GM12878 (cell line): Measurements from ENCODE around the gene S100A14. TPM values are rescaled to one million over a fixed set of nuclear protein-coding genes. Genes with fewer than 3 reads are reported as not detected.

Experiments
- ATAC-seq: fragments of 200-7000 bp; cut with Tn5 transposase; 3 replicates; pipeline ENCODE4 v1.9.1; 2020; ENCODE audit warnings: mild to moderate bottlenecking, moderate library complexity
- BruUV-seq: library from RNA; stranded (reverse); fragments of 400-500 nt; replicated peaks from 2 replicates; lab custom pipeline; 2021; lab: Mats Ljungman, UMichigan
- CTCF ChIA-PET: fragments of 300-600 bp; sonication (Branson Sonifier 250); formaldehyde crosslinking; extraction: SDS; loops from one replicate; lab custom pipeline; 2021; ENCODE audit warnings: inconsistent platforms; lab: Yijun Ruan, JAX
- POLR2A ChIA-PET: fragments of 350-600 bp; formaldehyde crosslinking; extraction: SDS; loops from one replicate; lab custom pipeline; 2021; ENCODE audit warnings: inconsistent platforms; lab: Charles Lee
- RAD21 ChIA-PET: fragments of 300-600 bp; sonication (Branson Sonifier 250); formaldehyde crosslinking; loops from one replicate; lab custom pipeline; 2023; ENCODE audit warnings: antibody characterized with exemption; ENCODE audit not compliant: unreplicated experiment; lab: Charles Lee
- SMC1A ChIA-PET: fragments of 300-600 bp; sonication (Branson Sonifier 250); formaldehyde crosslinking; loops from one replicate; lab custom pipeline; 2023; ENCODE audit not compliant: unreplicated experiment, uncharacterized antibody; lab: Charles Lee
- DNase-seq: peaks from one replicate; pipeline ENCODE4 v3.0.0-alpha.2; 2011; ENCODE audit warnings: low read depth, low spot score
- FAIRE-seq: peaks from 3 replicates; lab custom pipeline; 2011; peaks lifted over from hg19 to GRCh38; lab: Jason Lieb, UNC
- H2AFZ ChIP-seq: 2 replicates; pipeline ENCODE4 v1.6.0; 2011; ENCODE audit warnings: low read depth, low read length, control low read depth; ENCODE audit not compliant: control insufficient read depth
- H3K27ac ChIP-seq: 2 replicates; pipeline ENCODE4 v1.5.1; 2011; ENCODE audit warnings: control low read depth; ENCODE audit not compliant: control insufficient read depth, insufficient read depth
- H3K27me3 ChIP-seq, 2 experiments: replicated peaks in 1 of 2; 2 replicates each; pipeline versions ENCODE4 v1.6.0 to v1.6.1; 2011; ENCODE audit warnings: low read length in 1 of 2; ENCODE audit not compliant: control insufficient read depth in 2 of 2, insufficient read depth in 2 of 2
- H3K36me3 ChIP-seq, 2 experiments: 2 replicates each; pipeline ENCODE4 v1.5.1; 2011; ENCODE audit warnings: low read length in 1 of 2; ENCODE audit not compliant: control insufficient read depth in 2 of 2, insufficient read depth in 2 of 2
- H3K4me1 ChIP-seq: 2 replicates; pipeline ENCODE4 v1.6.1; 2011; ENCODE audit warnings: mild to moderate bottlenecking, low read length, moderate library complexity, mixed read lengths; ENCODE audit not compliant: control insufficient read depth, insufficient read depth
- H3K4me2 ChIP-seq: 2 replicates; pipeline ENCODE4 v1.6.0; 2011; ENCODE audit warnings: control low read depth; ENCODE audit not compliant: control insufficient read depth, insufficient read depth
- H3K4me3 ChIP-seq: fragments of 200-600 bp; sonication (generic); 2 replicates; pipeline ENCODE4 v1.5.1; 2016
- H3K79me2 ChIP-seq: 2 replicates; pipeline ENCODE4 v1.6.0; 2011; ENCODE audit warnings: low read length; ENCODE audit not compliant: control insufficient read depth, insufficient read depth
- H3K9ac ChIP-seq: 2 replicates; pipeline ENCODE4 v1.8.0; 2011; ENCODE audit warnings: low read length, control low read depth, mixed read lengths; ENCODE audit not compliant: control insufficient read depth, insufficient read depth
- H3K9me3 ChIP-seq: replicated peaks from 3 replicates; pipeline ENCODE4 v1.5.1; 2011; ENCODE audit warnings: mild to moderate bottlenecking, low read length; ENCODE audit not compliant: control insufficient read depth, insufficient read depth
- H4K20me1 ChIP-seq: 2 replicates; pipeline ENCODE4 v1.6.0; 2011; ENCODE audit not compliant: control insufficient read depth, insufficient read depth
- ATF7 ChIP-seq: fragments of 450-650 bp; IDR thresholded peaks from 2 replicates; pipeline ENCODE4 v1.6.1; 2016; ENCODE audit warnings: low read depth, mild to moderate bottlenecking
- BMI1 ChIP-seq: fragments of 450-650 bp; IDR thresholded peaks from 2 replicates; pipeline ENCODE4 v1.6.1; 2016; ENCODE audit warnings: mild to moderate bottlenecking, moderate library complexity, borderline replicate concordance
- EED ChIP-seq: sonication (generic); IDR thresholded peaks from 2 replicates; pipeline ENCODE4 v1.6.1; 2016; ENCODE audit warnings: antibody characterized with exemption, low read depth
- ETV6 ChIP-seq, 2 experiments: fragments of 450-650 bp in 1 of 2; IDR thresholded peaks in 1 of 2; conservative IDR thresholded peaks in 1 of 2; 2 replicates each; pipeline ENCODE4 v1.6.1; 2014; ENCODE audit warnings: antibody characterized with exemption in 1 of 2, borderline replicate concordance in 1 of 2, low read depth in 1 of 2, mild to moderate bottlenecking in 1 of 2, moderate library complexity in 1 of 2
- FOXK2 ChIP-seq: fragments of 450-650 bp; IDR thresholded peaks from 2 replicates; pipeline ENCODE4 v1.6.1; 2017; ENCODE audit warnings: mild to moderate bottlenecking, moderate library complexity
- HDAC2 ChIP-seq: fragments of 200-600 bp; sonication (generic); IDR thresholded peaks from 2 replicates; pipeline ENCODE4 v1.6.1; 2017
- JUNB ChIP-seq: IDR thresholded peaks from 2 replicates; pipeline ENCODE4 v1.6.1; 2016; ENCODE audit warnings: antibody characterized with exemption, mild to moderate bottlenecking
- NRF1 ChIP-seq: conservative IDR thresholded peaks from 2 replicates; pipeline ENCODE4 v1.6.1; 2011; ENCODE audit warnings: mild to moderate bottlenecking, low read depth, low read length, improper control_type of control experiment
- ZNF622 ChIP-seq: fragments of 450-650 bp; IDR thresholded peaks from 2 replicates; pipeline ENCODE4 v1.6.1; 2017; ENCODE audit warnings: mild to moderate bottlenecking, inconsistent platforms
- WGBS: methylation state at CpG from one replicate; pipeline ENCODE4 v1.1.6; 2016; ENCODE audit warnings: low lambda C conversion rate; ENCODE audit not compliant: insufficient replicate concordance, insufficient coverage; ENCODE audit errors: missing lambda C conversion rate; 5-methylcytosine and 5-hydroxymethylcytosine counted together
- in situ Hi-C: fragments of 300-500 bp; cut with MboI; formaldehyde crosslinking; loops from 9 replicates; pipeline ENCODE4 v1.14.3; 2018; ENCODE audit warnings: mixed read lengths
- intact Hi-C: fragments of 100-400 bp; cut with micrococcal nuclease; formaldehyde crosslinking; loops from one replicate; pipeline ENCODE4 v1.14.2; 2022; ENCODE audit not compliant: unreplicated experiment
- polyA plus RNA-seq, 11 experiments: library from polyadenylated mRNA; depleted of rRNA in 4 of 11; unstranded in 6 of 11; stranded (reverse) in 5 of 11; fragments of >200 nt; fragmentation: Nextera tagmentation in 4 of 11; fragmentation: Illumina TruSeq in 1 of 11; extraction: Ambion mirVana in 4 of 11; extraction: Trizol in 1 of 11; gene quantifications; 1 replicate in 1 of 11; 2 replicates in 10 of 11; pipeline versions ENCODE4 v1.2.1 to v1.2.3, GENCODE V29; 2011 to 2016; ENCODE audit warnings: inconsistent platforms in 2 of 11, missing spikeins in 2 of 11, low read depth in 1 of 11
- total RNA-seq, 4 experiments: library from RNA; depleted of rRNA in 3 of 4; stranded (reverse); fragments of >200 nt in 3 of 4; fragmentation: Illumina TruSeq in 1 of 4; extraction: Trizol in 1 of 4; gene quantifications; 2 replicates each; pipeline versions ENCODE4 v1.2.1 to v1.2.3, GENCODE V29; 2013 to 2021
- TF ChIP-seq, protein P1 (sequence below): IDR thresholded peaks from 2 replicates; pipeline ENCODE4 v1.6.1; 2012; ENCODE audit warnings: low read depth, low read length, improper control_type of control experiment
- TF ChIP-seq, protein P2 (sequence below): fragments of 450-650 bp; IDR thresholded peaks from 2 replicates; pipeline ENCODE4 v1.6.1; 2016; ENCODE audit warnings: mild to moderate bottlenecking, moderate library complexity, borderline replicate concordance
- TF ChIP-seq, protein P3 (sequence below): fragments of 150-350 bp; IDR thresholded peaks from 2 replicates; pipeline ENCODE4 v1.6.1; 2016; ENCODE audit warnings: low read depth, low read length

The S100A14 gene
- total and polyA plus RNA-seq, 10 of the 15 experiments (the other 5 are each of a cell fraction or from before 2014, with no cell fraction given): 0.20 to 0.77 (median 0.45) TPM; not detected in 4

DNA sequence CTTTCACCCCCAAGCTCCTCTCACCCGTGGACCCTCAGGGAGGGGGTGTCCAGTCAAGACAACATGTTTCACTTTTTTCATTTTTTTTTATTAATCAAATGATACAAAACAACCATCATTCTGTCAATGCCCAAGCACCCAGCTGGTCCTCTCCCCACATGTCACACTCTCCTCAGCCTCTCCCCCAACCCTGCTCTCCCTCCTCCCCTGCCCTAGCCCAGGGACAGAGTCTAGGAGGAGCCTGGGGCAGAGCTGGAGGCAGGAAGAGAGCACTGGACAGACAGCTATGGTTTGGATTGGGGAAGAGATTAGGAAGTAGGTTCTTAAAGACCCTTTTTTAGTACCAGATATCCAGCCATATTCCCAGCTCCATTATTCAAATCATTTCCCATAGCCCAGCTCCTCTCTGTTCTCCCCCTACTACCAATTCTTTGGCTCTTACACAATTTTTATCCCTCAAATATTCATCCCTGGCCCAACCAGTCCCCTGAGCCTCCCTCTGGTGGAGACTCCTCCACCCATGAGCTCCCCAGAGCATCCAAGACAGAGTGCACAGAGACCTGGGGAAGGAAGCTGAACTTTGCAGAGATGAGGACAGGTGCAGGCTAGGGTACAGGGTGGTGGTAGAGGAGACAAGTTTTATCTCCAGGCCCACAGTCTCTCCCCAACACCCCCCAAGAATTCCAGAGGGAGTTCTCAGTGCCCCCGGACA lies 1.8 kb downstream of the S100A14 start:
- BruUV-seq: no TSS peak
- no peak overlapping the region for H3K4me3 ChIP-seq
- in situ Hi-C loops: no loop called here
- FAIRE-seq (no peak), ATAC-seq (no peak), DNase-seq (no peak)
- POLR2A ChIA-PET: interaction anchor here (0.6 to 1.7 kb wide), 5 partner anchors 8 to 75 kb away, joined by 3 to 5 read pairs (median 4); no protein-coding TSS in a partner anchor
- H2AFZ ChIP-seq: no peak overlapping the region
- no peak overlapping the region for H3K27ac ChIP-seq
- CTCF ChIA-PET: interaction anchor here (1.2 to 7.8 kb wide), 7 partner anchors 9 to 119 kb away, joined by 3 to 106 read pairs (median 6); partner anchors contain the start of genes S100A1 and S100A13
- H3K27me3 ChIP-seq: no peaks in the 10 kb centered on the region
- RAD21 ChIA-PET: interaction anchor here (2.8 to 6.2 kb wide), 2 partner anchors 16 to 43 kb away, joined by 14 to 60 read pairs; no protein-coding TSS in a partner anchor
- no peaks in the 10 kb centered on the region for H3K36me3 ChIP-seq
- SMC1A ChIA-PET: interaction anchor here (1.0 to 2.1 kb wide), 6 partner anchors 16 to 104 kb away, joined by 3 to 12 read pairs (median 4); partner anchors contain the start of gene CHTOP
- no peak overlapping the region for H3K9ac ChIP-seq
- no peaks in the 10 kb centered on the region for H3K9me3 ChIP-seq
- H3K4me1 ChIP-seq: peaks cover 14% of the 10 kb centered on the region
- no peaks in the 10 kb centered on the region for H4K20me1 ChIP-seq
- H3K4me2 ChIP-seq: no peak overlapping the region
- 32% methylated on average over 2 of the region's 2 CpGs for WGBS
- no peaks in the 10 kb centered on the region for H3K79me2 ChIP-seq
- intact Hi-C loops: no loop called here
- TF ChIP-seq EED (no peak), FOXK2 (no peak), HDAC2 (no peak), NRF1 (no peak), BMI1 (no peak), ETV6 (conservative IDR thresholded peaks at IDR 0.05 in 1 of 2, IDR thresholded peaks at IDR 0.05 in 1 of 2; ENCODE audit: borderline replicate concordance in 1 of 2, low read depth in 1 of 2) (no peak), JUNB (no peak), ZNF622 (no peak), ATF7 (no peak)
- TF ChIP-seq, protein P1, sequence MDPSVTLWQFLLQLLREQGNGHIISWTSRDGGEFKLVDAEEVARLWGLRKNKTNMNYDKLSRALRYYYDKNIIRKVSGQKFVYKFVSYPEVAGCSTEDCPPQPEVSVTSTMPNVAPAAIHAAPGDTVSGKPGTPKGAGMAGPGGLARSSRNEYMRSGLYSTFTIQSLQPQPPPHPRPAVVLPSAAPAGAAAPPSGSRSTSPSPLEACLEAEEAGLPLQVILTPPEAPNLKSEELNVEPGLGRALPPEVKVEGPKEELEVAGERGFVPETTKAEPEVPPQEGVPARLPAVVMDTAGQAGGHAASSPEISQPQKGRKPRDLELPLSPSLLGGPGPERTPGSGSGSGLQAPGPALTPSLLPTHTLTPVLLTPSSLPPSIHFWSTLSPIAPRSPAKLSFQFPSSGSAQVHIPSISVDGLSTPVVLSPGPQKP: no peak
- TF ChIP-seq, protein P2, sequence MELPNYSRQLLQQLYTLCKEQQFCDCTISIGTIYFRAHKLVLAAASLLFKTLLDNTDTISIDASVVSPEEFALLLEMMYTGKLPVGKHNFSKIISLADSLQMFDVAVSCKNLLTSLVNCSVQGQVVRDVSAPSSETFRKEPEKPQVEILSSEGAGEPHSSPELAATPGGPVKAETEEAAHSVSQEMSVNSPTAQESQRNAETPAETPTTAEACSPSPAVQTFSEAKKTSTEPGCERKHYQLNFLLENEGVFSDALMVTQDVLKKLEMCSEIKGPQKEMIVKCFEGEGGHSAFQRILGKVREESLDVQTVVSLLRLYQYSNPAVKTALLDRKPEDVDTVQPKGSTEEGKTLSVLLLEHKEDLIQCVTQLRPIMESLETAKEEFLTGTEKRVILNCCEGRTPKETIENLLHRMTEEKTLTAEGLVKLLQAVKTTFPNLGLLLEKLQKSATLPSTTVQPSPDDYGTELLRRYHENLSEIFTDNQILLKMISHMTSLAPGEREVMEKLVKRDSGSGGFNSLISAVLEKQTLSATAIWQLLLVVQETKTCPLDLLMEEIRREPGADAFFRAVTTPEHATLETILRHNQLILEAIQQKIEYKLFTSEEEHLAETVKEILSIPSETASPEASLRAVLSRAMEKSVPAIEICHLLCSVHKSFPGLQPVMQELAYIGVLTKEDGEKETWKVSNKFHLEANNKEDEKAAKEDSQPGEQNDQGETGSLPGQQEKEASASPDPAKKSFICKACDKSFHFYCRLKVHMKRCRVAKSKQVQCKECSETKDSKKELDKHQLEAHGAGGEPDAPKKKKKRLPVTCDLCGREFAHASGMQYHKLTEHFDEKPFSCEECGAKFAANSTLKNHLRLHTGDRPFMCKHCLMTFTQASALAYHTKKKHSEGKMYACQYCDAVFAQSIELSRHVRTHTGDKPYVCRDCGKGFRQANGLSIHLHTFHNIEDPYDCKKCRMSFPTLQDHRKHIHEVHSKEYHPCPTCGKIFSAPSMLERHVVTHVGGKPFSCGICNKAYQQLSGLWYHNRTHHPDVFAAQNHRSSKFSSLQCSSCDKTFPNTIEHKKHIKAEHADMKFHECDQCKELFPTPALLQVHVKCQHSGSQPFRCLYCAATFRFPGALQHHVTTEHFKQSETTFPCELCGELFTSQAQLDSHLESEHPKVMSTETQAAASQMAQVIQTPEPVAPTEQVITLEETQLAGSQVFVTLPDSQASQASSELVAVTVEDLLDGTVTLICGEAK: no peak
- TF ChIP-seq, protein P3, sequence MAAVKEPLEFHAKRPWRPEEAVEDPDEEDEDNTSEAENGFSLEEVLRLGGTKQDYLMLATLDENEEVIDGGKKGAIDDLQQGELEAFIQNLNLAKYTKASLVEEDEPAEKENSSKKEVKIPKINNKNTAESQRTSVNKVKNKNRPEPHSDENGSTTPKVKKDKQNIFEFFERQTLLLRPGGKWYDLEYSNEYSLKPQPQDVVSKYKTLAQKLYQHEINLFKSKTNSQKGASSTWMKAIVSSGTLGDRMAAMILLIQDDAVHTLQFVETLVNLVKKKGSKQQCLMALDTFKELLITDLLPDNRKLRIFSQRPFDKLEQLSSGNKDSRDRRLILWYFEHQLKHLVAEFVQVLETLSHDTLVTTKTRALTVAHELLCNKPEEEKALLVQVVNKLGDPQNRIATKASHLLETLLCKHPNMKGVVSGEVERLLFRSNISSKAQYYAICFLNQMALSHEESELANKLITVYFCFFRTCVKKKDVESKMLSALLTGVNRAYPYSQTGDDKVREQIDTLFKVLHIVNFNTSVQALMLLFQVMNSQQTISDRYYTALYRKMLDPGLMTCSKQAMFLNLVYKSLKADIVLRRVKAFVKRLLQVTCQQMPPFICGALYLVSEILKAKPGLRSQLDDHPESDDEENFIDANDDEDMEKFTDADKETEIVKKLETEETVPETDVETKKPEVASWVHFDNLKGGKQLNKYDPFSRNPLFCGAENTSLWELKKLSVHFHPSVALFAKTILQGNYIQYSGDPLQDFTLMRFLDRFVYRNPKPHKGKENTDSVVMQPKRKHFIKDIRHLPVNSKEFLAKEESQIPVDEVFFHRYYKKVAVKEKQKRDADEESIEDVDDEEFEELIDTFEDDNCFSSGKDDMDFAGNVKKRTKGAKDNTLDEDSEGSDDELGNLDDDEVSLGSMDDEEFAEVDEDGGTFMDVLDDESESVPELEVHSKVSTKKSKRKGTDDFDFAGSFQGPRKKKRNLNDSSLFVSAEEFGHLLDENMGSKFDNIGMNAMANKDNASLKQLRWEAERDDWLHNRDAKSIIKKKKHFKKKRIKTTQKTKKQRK: no peak
